ENCODE data around the gene MPZL1.

Gene MPZL1

GRCh38 chr1:167750641-167751040 is 28.9 kb downstream of the MPZL1 start:
- no peak for TF ChIP-seq CTCF (IDR thresholded peaks at IDR 0.05; ENCODE audit: control extremely low read depth, extremely low read depth, low read depth, missing control alignments)
- CTCF ChIA-PET, result interaction anchor here (1.3 kb wide), 1 partner anchor 33 kb away, joined by 3 read pairs; no protein-coding TSS in a partner anchor
- POLR2A ChIA-PET, result no interaction called here
- DNase-seq (ENCODE audit: extremely low spot score), result no peak

GRCh38 chr1:167751676-167752075 is 29.9 kb downstream of the MPZL1 start:
- POLR2A ChIA-PET, result interaction anchor here (0.6 kb wide), 1 partner anchor 37 kb away, joined by 3 read pairs; no protein-coding TSS in a partner anchor

GRCh38 chr1:167752219-167752985 is 30.6 kb downstream of the MPZL1 start:
- POLR2A ChIA-PET, result interaction anchor here (0.6 kb wide), 1 partner anchor 36 kb away, joined by 3 read pairs; no protein-coding TSS in a partner anchor
- no peak for TF ChIP-seq CTCF (IDR thresholded peaks at IDR 0.05; ENCODE audit: control extremely low read depth, extremely low read depth, low read depth, missing control alignments)
- CTCF ChIA-PET, result interaction anchor here (0.8 to 1.8 kb wide), 8 partner anchors 10 to 329 kb away, joined by 3 to 11 read pairs (median 4); partner anchors contain the start of gene MPZL1
- DNase-seq (ENCODE audit: extremely low spot score), result no peak

More at GRCh38 chr1:167751676-167752075, 29.9 kb downstream of the MPZL1 start:
- CTCF ChIA-PET, result no interaction called here
- DNase-seq (ENCODE audit: extremely low spot score), result no peak
- no peak for TF ChIP-seq CTCF (IDR thresholded peaks at IDR 0.05; ENCODE audit: control extremely low read depth, extremely low read depth, low read depth, missing control alignments)

GRCh38 chr1:167755654-167756053 is 33.9 kb downstream of the MPZL1 start:
- DNase-seq (ENCODE audit: extremely low spot score), result no peak
- ChIA-PET POLR2A (no interaction called here), CTCF (no interaction called here)
- no peak for TF ChIP-seq CTCF (IDR thresholded peaks at IDR 0.05; ENCODE audit: control extremely low read depth, extremely low read depth, low read depth, missing control alignments)

GRCh38 chr1:167756730-167757405 is 35.1 kb downstream of the MPZL1 start:
- ChIA-PET CTCF (interaction anchor here (1.0 kb wide), 1 partner anchor 13 kb away, joined by 3 read pairs; no protein-coding TSS in a partner anchor), POLR2A (no interaction called here)
- TF ChIP-seq CTCF (IDR thresholded peaks at IDR 0.05; ENCODE audit: control extremely low read depth, extremely low read depth, low read depth, missing control alignments), result no peak
- no peak for DNase-seq (ENCODE audit: extremely low spot score)

GRCh38 chr1:167757433-167758309 is 35.9 kb downstream of the MPZL1 start:
- ChIA-PET POLR2A (no interaction called here), CTCF (interaction anchor here (1.0 kb wide), 1 partner anchor 13 kb away, joined by 3 read pairs; no protein-coding TSS in a partner anchor)
- TF ChIP-seq CTCF (IDR thresholded peaks at IDR 0.05; ENCODE audit: control extremely low read depth, extremely low read depth, low read depth, missing control alignments), result no peak
- no peak for DNase-seq (ENCODE audit: extremely low spot score)
